HEK293T (cell line): ENCODE data around the gene STAG1.
"Not testable (repeated sequence)": the region's sequence is repeated elsewhere in the genome, so short reads cannot be mapped to it uniquely, and the experiment has no call there.

ENCODE experiments used
- CTCF ChIA-PET: fragments of 350-600 bp; formaldehyde crosslinking; extraction: SDS; loops from one replicate; lab custom pipeline; 2021; ENCODE audit warnings: antibody characterized with exemption, inconsistent platforms; lab: Yijun Ruan, JAX
- POLR2A ChIA-PET: fragments of 350-600 bp; formaldehyde crosslinking; extraction: SDS; loops from one replicate; lab custom pipeline; 2020; ENCODE audit warnings: antibody characterized with exemption, inconsistent platforms; lab: Yijun Ruan, JAX
- DNase-seq: peaks from one replicate; pipeline ENCODE4 v3.0.0; 2012; ENCODE audit warnings: mixed read lengths; ENCODE audit errors: extremely low spot score
- ARNT ChIP-seq: fragments of 450-650 bp; IDR thresholded peaks from 2 replicates; pipeline ENCODE4 v1.6.1; 2017; ENCODE audit warnings: mild to moderate bottlenecking
- BHLHE40 ChIP-seq: fragments of 450-650 bp; IDR thresholded peaks from 2 replicates; pipeline ENCODE4 v1.6.1; 2016; ENCODE audit warnings: mild to moderate bottlenecking, moderate library complexity, borderline replicate concordance
- CTBP1 ChIP-seq: fragments of 450-650 bp; IDR thresholded peaks from 2 replicates; pipeline ENCODE4 v1.6.1; 2016; ENCODE audit warnings: borderline replicate concordance
- ELF4 ChIP-seq: fragments of 450-650 bp; IDR thresholded peaks from 2 replicates; pipeline ENCODE4 v1.6.1; 2017; ENCODE audit warnings: antibody characterized with exemption
- FOXA1 ChIP-seq: fragments of 450-650 bp; IDR thresholded peaks from 2 replicates; pipeline ENCODE4 v1.6.1; 2016; ENCODE audit warnings: mild to moderate bottlenecking
- FOXK2 ChIP-seq: fragments of 450-650 bp; IDR thresholded peaks from 2 replicates; pipeline ENCODE4 v1.6.1; 2016; ENCODE audit warnings: mild to moderate bottlenecking
- FOXM1 ChIP-seq: fragments of 450-650 bp; IDR thresholded peaks from 2 replicates; pipeline ENCODE4 v1.6.1; 2017; ENCODE audit warnings: mild to moderate bottlenecking, borderline replicate concordance
- HDGF ChIP-seq: fragments of 450-650 bp; IDR thresholded peaks from 2 replicates; pipeline ENCODE4 v1.6.1; 2017; ENCODE audit warnings: antibody characterized with exemption, borderline replicate concordance
- L3MBTL2 ChIP-seq: fragments of 450-650 bp; conservative IDR thresholded peaks from 2 replicates; pipeline ENCODE4 v1.6.1; 2016; ENCODE audit warnings: mild to moderate bottlenecking
- LEF1 ChIP-seq: fragments of 450-650 bp; IDR thresholded peaks from 2 replicates; pipeline ENCODE4 v1.6.1; 2017; ENCODE audit warnings: mild to moderate bottlenecking, borderline replicate concordance
- NFRKB ChIP-seq: fragments of 450-650 bp; IDR thresholded peaks from 2 replicates; pipeline ENCODE4 v1.6.1; 2016; ENCODE audit warnings: mild to moderate bottlenecking, moderate library complexity
- PKNOX1 ChIP-seq: fragments of 450-650 bp; IDR thresholded peaks from 2 replicates; pipeline ENCODE4 v1.6.1; 2016
- SP1 ChIP-seq: fragments of 450-650 bp; IDR thresholded peaks from 2 replicates; pipeline ENCODE4 v1.6.1; 2017
- SUZ12 ChIP-seq: fragments of 450-650 bp; IDR thresholded peaks from 2 replicates; pipeline ENCODE4 v1.6.1; 2016; ENCODE audit warnings: mild to moderate bottlenecking
- TARDBP ChIP-seq: fragments of 450-650 bp; IDR thresholded peaks from 2 replicates; pipeline ENCODE4 v1.6.1; 2016
- ZNF384 ChIP-seq: fragments of 450-650 bp; IDR thresholded peaks from 2 replicates; pipeline ENCODE4 v1.6.1; 2016

STAG1 gene

GRCh38 chr3:136576279-136577009, 175.7 kb downstream of the STAG1 start:
- POLR2A ChIA-PET: interaction anchor here (2.0 kb wide), 1 partner anchor 176 kb away, joined by 9 read pairs; the partner anchor contains the start of gene STAG1
- no peak for TF ChIP-seq FOXA1
- no peak for TF ChIP-seq ZNF384
- TF ChIP-seq SUZ12: no peak
- TF ChIP-seq SP1: no peak
- no peak for TF ChIP-seq FOXK2
- no peak for TF ChIP-seq BHLHE40
- no peak for TF ChIP-seq TARDBP
- CTCF ChIA-PET: interaction anchor here (0.6 to 1.6 kb wide), 2 partner anchors 163 to 176 kb away, joined by 3 to 7 read pairs; partner anchors contain the start of gene STAG1
- no peak for DNase-seq

DNA sequence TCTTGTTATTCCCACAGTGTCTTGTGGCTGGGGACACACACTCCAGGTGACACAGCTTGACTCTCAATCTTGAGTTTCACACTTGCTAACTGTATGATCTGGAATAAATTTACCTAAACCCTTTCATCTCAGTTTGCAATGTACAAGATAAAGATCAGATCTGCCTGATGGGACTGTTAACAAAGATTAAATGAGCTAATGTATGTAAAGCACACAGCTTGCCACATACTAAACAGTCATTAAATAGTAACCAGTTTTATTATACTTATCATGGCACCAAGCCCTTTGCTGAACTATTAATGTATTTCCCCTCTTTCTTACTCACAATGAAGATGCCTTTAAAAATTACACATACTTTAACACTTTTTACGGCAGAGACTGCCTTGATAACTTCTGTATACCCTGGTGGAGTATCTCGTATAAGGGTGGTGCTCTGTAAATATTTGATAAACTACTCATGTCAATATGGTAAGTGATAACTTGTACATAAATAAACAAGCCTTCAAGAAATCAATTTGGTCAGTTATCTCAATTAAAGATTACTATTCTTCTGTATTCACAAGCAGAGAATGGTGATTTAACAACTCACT, 184.5 kb downstream of the STAG1 start:
- ChIA-PET POLR2A (no interaction called here), CTCF (no interaction called here)
- TF ChIP-seq ELF4 (no peak), FOXK2 (no peak), LEF1 (no peak), BHLHE40 (no peak), PKNOX1 (no peak), CTBP1 (no peak), ARNT (no peak), HDGF (no peak), FOXA1 (no peak), ZNF384 (no peak), NFRKB (no peak), FOXM1 (no peak), SP1 (no peak), TARDBP (no peak), SUZ12 (no peak), L3MBTL2 (no peak)
- no peak for DNase-seq

GRCh38 chr3:136564962-136565361, 187.2 kb downstream of the STAG1 start:
- CTCF ChIA-PET, DNase-seq, POLR2A ChIA-PET: not testable (repeated sequence)

DNA sequence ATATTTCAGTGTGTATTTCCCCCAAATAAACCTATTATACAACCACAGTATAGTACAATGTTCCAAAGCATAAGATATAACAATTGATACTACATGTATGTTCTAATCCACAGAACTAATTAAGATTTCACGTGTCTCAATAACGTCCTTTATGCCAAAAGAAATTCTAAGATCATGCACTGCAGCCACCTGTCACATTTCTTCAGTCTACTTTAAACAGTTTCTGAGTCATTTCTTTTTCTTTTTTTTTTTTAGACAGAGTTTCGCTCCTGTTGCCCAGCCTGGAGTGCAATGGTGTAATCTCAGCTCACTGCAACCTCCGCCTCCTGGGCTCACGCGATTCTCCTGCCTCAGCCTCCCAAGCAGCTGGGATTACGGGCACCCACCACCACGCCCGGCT, 190.2 kb downstream of the STAG1 start:
- CTCF ChIA-PET: no interaction called here
- POLR2A ChIA-PET: no interaction called here
- TF ChIP-seq FOXM1: no peak
- no peak for TF ChIP-seq PKNOX1
- TF ChIP-seq FOXA1: no peak
- no peak for TF ChIP-seq ELF4
- no peak for TF ChIP-seq L3MBTL2
- no peak for TF ChIP-seq CTBP1
- TF ChIP-seq NFRKB: no peak
- no peak for TF ChIP-seq HDGF
- TF ChIP-seq ZNF384: no peak
- DNase-seq: no peak

DNA sequence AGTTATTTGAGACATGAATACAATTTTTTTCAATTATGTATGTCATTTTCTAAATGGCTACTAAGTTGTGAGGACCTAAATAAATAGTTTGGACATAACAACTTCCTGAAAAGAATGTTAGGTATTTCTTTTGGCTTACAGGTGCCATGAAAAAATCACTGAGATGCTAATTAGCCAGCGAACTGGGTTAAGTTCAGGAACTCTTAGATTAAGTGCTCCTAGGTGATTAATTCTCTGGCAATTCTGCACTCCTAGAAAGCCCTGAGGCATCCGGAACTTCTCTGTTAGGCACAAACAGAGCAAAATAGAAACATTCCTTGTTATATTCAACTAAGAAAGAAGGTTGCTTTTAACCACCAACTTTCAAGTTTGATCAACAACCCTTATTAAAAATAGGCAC, 192.3 kb downstream of the STAG1 start:
- TF ChIP-seq NFRKB: no peak
- no peak for TF ChIP-seq ZNF384
- TF ChIP-seq ELF4: no peak
- no peak for TF ChIP-seq ARNT
- no peak for TF ChIP-seq FOXA1
- no peak for TF ChIP-seq PKNOX1
- no peak for TF ChIP-seq BHLHE40
- no peak for TF ChIP-seq SUZ12
- no peak for TF ChIP-seq FOXK2
- no peak for TF ChIP-seq CTBP1
- no peak for TF ChIP-seq LEF1
- TF ChIP-seq L3MBTL2: no peak
- CTCF ChIA-PET: no interaction called here
- DNase-seq: no peak
- POLR2A ChIA-PET: no interaction called here

DNA sequence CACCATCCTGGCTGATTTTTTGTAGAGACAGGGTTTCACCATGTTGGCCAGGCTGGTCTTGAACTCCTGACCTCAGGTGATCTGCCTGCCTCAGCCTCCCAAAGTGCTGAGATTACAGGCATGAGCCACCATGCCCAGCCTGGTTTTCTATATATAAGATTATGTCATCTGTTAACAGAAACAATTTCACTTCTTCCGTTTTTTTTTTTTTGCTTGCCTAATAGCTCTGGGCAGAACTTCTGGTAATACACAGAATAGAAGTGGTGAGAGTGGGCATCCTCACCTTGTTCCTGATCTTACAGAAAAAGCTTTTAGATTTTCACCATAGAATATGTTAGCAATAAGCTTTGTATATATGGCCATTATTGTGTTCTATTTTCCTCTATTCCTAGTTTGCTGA, 202.7 kb downstream of the STAG1 start:
- POLR2A ChIA-PET, DNase-seq, CTCF ChIA-PET: not testable (repeated sequence)

DNA sequence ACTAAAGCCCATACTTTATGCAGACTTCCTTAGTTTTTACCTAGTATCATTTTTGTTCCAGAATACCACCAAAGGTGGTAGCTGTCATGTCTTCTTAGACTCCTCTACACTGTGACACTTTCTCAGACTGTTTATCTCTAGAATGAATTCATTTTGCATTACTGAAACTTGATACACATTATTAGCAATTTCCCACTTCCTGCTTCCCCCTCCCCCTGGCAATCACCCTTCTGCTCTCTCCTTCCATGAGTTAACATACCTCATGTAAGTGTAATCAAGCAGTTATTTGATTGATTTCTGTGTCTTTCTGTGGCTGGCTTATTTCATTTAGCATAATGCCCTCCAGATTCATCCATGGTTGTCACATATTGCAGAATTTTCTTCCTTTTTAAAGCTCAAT, 204.9 kb downstream of the STAG1 start:
- ChIA-PET POLR2A (interaction anchor here (5.5 kb wide), 1 partner anchor 205 kb away, joined by 36 read pairs; the partner anchor contains the start of gene STAG1), CTCF (interaction anchor here (1.1 to 1.8 kb wide), 2 partner anchors 73 to 205 kb away, joined by 3 to 8 read pairs; partner anchors contain the start of gene STAG1)
- no peak for DNase-seq

More for the DNA sequence above, 204.9 kb downstream of the STAG1 start:
- no peak for TF ChIP-seq SP1
